Left ventricle myocardium inferior (tissue), 1 donor: Measurements from ENCODE around the gene COPS7A. TPM values are rescaled to one million over a fixed set of nuclear protein-coding genes. Genes with fewer than 3 reads are reported as not detected.
A peak's percentile ranks its signal among the peaks of the same experiment; 100 is the strongest.

Experiments used
- DNase-seq: peaks from one replicate; pipeline ENCODE4 v3.0.0-alpha.2; 2020
- H3K27ac ChIP-seq: fragments of 200-600 bp; replicated peaks from 2 replicates; pipeline ENCODE4 v1.8.0; 2021
- H3K27me3 ChIP-seq: fragments of 200-600 bp; 2 replicates; pipeline ENCODE4 v1.8.0; 2021; ENCODE audit warnings: low read depth
- H3K36me3 ChIP-seq: fragments of 200-600 bp; 2 replicates; pipeline ENCODE4 v1.8.0; 2021
- H3K4me1 ChIP-seq: fragments of 200-600 bp; 2 replicates; pipeline ENCODE4 v1.8.0; 2021
- H3K4me3 ChIP-seq: fragments of 200-600 bp; 2 replicates; pipeline ENCODE4 v1.8.0; 2021; ENCODE audit warnings: mild to moderate bottlenecking, moderate library complexity
- H3K9me3 ChIP-seq: fragments of 200-600 bp; replicated peaks from 2 replicates; pipeline ENCODE4 v1.8.0; 2021
- CTCF ChIP-seq: fragments of 200-600 bp; IDR thresholded peaks from 2 replicates; pipeline ENCODE4 v1.8.0; 2021; ENCODE audit warnings: antibody characterized with exemption, mild to moderate bottlenecking, borderline replicate concordance
- intact Hi-C: fragments of 100-400 bp; cut with micrococcal nuclease; formaldehyde crosslinking; loops from one replicate; pipeline ENCODE4 v1.11.0; 2022
- total RNA-seq: library from RNA; stranded (reverse); fragmentation: NEBNext Ultra II Directional; extraction: Animal tissue kit (Norgen Biotek cat#: 25700); gene quantifications from one replicate; pipeline ENCODE4 v1.2.1, GENCODE V29; 2021
- donor health status: DM: no; HTN: yes; CAD: no; lungs with severe emphysema.

Gene COPS7A
- total RNA-seq, 1 donor from 2014 or later = 73.2 TPM

- no peaks in the 10 kb centered on the region for H3K9me3 ChIP-seq
- no peak overlapping the region for H3K4me3 ChIP-seq
- peaks cover 1% of the 10 kb centered on the region for H3K36me3 ChIP-seq
- peaks cover 29% of the 10 kb centered on the region for H3K27me3 ChIP-seq
- no peak overlapping the region for H3K27ac ChIP-seq
- intact Hi-C loops = no loop called here
- TF ChIP-seq CTCF = no peak
- no peak for DNase-seq
- peaks cover 31% of the 10 kb centered on the region for H3K4me1 ChIP-seq
Observed at GRCh38 chr12:6775185-6776174, 51.6 kb downstream of the COPS7A start.

GRCh38 chr12:6777386-6777785, 53.5 kb downstream of the COPS7A start:
- H3K27ac ChIP-seq = peak overlapping the region; percentile 83
- TF ChIP-seq CTCF = no peak
- no peaks in the 10 kb centered on the region for H3K9me3 ChIP-seq
- peaks cover 29% of the 10 kb centered on the region for H3K27me3 ChIP-seq
- H3K4me3 ChIP-seq = no peak overlapping the region
- intact Hi-C loops = no loop called here
- no peak for DNase-seq
- H3K4me1 ChIP-seq = peaks cover 21% of the 10 kb centered on the region
- no peaks in the 10 kb centered on the region for H3K36me3 ChIP-seq

GRCh38 chr12:6778217-6778573, 54.3 kb downstream of the COPS7A start:
- TF ChIP-seq CTCF = no peak
- H3K36me3 ChIP-seq = no peaks in the 10 kb centered on the region
- H3K9me3 ChIP-seq = no peaks in the 10 kb centered on the region
- intact Hi-C loops = no loop called here
- peak overlapping the region; percentile 83 for H3K27ac ChIP-seq
- peak overlapping the region; percentile 63 for H3K4me3 ChIP-seq
- peaks cover 21% of the 10 kb centered on the region for H3K4me1 ChIP-seq
- DNase-seq = peak; percentile 43
- peaks cover 23% of the 10 kb centered on the region for H3K27me3 ChIP-seq

GRCh38 chr12:6778574-6779550, 55.0 kb downstream of the COPS7A start:
- intact Hi-C loops = no loop called here
- Histone ChIP-seq H3K4me1 (peaks cover 18% of the 10 kb centered on the region), H3K9me3 (no peaks in the 10 kb centered on the region), H3K27ac (peak overlapping the region; percentile 83), H3K27me3 (peaks cover 17% of the 10 kb centered on the region), H3K36me3 (no peaks in the 10 kb centered on the region), H3K4me3 (peak overlapping the region; percentile 63)
- peak; percentile 97 for TF ChIP-seq CTCF
- peak; percentile 94 for DNase-seq

GRCh38 chr12:6779708-6780432, 56.0 kb downstream of the COPS7A start:
- no peaks in the 10 kb centered on the region for H3K36me3 ChIP-seq
- H3K4me1 ChIP-seq = peaks cover 18% of the 10 kb centered on the region
- H3K27me3 ChIP-seq = peaks cover 7% of the 10 kb centered on the region
- DNase-seq = no peak
- TF ChIP-seq CTCF = no peak
- peak overlapping the region; percentile 83 for H3K27ac ChIP-seq
- no peak overlapping the region for H3K4me3 ChIP-seq
- H3K9me3 ChIP-seq = no peaks in the 10 kb centered on the region
- intact Hi-C loops = no loop called here
